Keratinocyte (primary cell): ENCODE data around the gene SERPINH1. TPM values are rescaled to one million over a fixed set of nuclear protein-coding genes. Genes with fewer than 3 reads are reported as not detected.

ENCODE experiments used
- DNase-seq: peaks from one replicate; pipeline ENCODE4 v3.0.0-alpha.2; 2011; ENCODE audit warnings: low read depth, missing footprints, low spot score
- FAIRE-seq: peaks from 2 replicates; lab custom pipeline; 2011; peaks lifted over from hg19 to GRCh38; lab: Jason Lieb, UNC
- H2AFZ ChIP-seq: 2 replicates; pipeline ENCODE4 v1.6.0; 2012; ENCODE audit warnings: low read length, control low read depth, inconsistent platforms; ENCODE audit not compliant: control insufficient read depth
- H3K27ac ChIP-seq: 2 replicates; pipeline ENCODE4 v1.5.1; 2011; ENCODE audit warnings: low read length; ENCODE audit not compliant: control insufficient read depth, insufficient read depth
- H3K27me3 ChIP-seq: 3 replicates; pipeline ENCODE4 v1.6.0; 2011; ENCODE audit warnings: low read length; ENCODE audit not compliant: control insufficient read depth, insufficient read depth; ENCODE audit errors: extremely low read depth
- H3K36me3 ChIP-seq, 2 experiments: 2 replicates in 1 of 2; 3 replicates in 1 of 2; pipeline ENCODE4 v1.5.1; 2011; ENCODE audit warnings: low read length in 2 of 2, mild to moderate bottlenecking in 1 of 2; ENCODE audit not compliant: control insufficient read depth in 2 of 2, insufficient read depth in 2 of 2; ENCODE audit errors: extremely low read depth in 1 of 2
- H3K4me1 ChIP-seq: 3 replicates; pipeline ENCODE4 v1.5.1; 2011; ENCODE audit warnings: low read length; ENCODE audit not compliant: control insufficient read depth, insufficient read depth; ENCODE audit errors: extremely low read depth
- H3K4me2 ChIP-seq: 3 replicates; pipeline ENCODE4 v1.6.0; 2011; ENCODE audit warnings: low read depth, low read length; ENCODE audit not compliant: control insufficient read depth, insufficient read depth; ENCODE audit errors: extremely low read depth
- H3K4me3 ChIP-seq, 3 experiments: fragments of 200-600 bp in 1 of 3; sonication (generic) in 1 of 3; 2 replicates in 2 of 3; 3 replicates in 1 of 3; pipeline ENCODE4 v1.5.1; 2011 to 2016; ENCODE audit warnings: low read length in 3 of 3, mild to moderate bottlenecking in 3 of 3, control low read depth in 2 of 3, inconsistent platforms in 1 of 3, low read depth in 1 of 3, mixed read lengths in 1 of 3, mixed run types in 1 of 3, moderate library complexity in 1 of 3; ENCODE audit not compliant: control insufficient read depth in 2 of 3, insufficient read depth in 2 of 3; ENCODE audit errors: extremely low read depth in 1 of 3
- H3K79me2 ChIP-seq: 2 replicates; pipeline ENCODE4 v1.6.0; 2012; ENCODE audit warnings: low read length; ENCODE audit not compliant: control insufficient read depth, insufficient read depth
- H3K9ac ChIP-seq: 3 replicates; pipeline ENCODE4 v1.6.0; 2011; ENCODE audit warnings: low read length; ENCODE audit not compliant: control insufficient read depth, insufficient read depth; ENCODE audit errors: extremely low read depth
- H3K9me1 ChIP-seq: 3 replicates; pipeline ENCODE4 v1.6.0; 2011; ENCODE audit warnings: low read length; ENCODE audit not compliant: control insufficient read depth, insufficient read depth; ENCODE audit errors: extremely low read depth
- H3K9me3 ChIP-seq: 2 replicates; pipeline ENCODE4 v1.5.1; 2012; ENCODE audit warnings: low read depth, low read length; ENCODE audit not compliant: control insufficient read depth
- H4K20me1 ChIP-seq: 3 replicates; pipeline ENCODE4 v1.6.0; 2011; ENCODE audit warnings: low read length; ENCODE audit not compliant: control insufficient read depth, insufficient read depth; ENCODE audit errors: extremely low read depth
- EZH2 ChIP-seq: IDR thresholded peaks from one replicate; pipeline ENCODE4 v1.6.1; 2012; ENCODE audit warnings: inconsistent platforms, mild to moderate bottlenecking, low read length, moderate library complexity
- dilution Hi-C: fragments of 300-500 bp; cut with MboI; formaldehyde crosslinking; loops from one replicate; pipeline ENCODE4 v1.7.0; 2020; ENCODE audit warnings: low sequenced_read_pairs; ENCODE audit not compliant: extremely low pct_ligation_motif_present
- polyA plus RNA-seq, 5 experiments: library from polyadenylated mRNA; depleted of rRNA in 3 of 5; stranded (reverse) in 3 of 5; stranded (forward) in 1 of 5; unstranded in 1 of 5; fragments of >200 nt; gene quantifications; 1 replicate in 1 of 5; 2 replicates in 3 of 5; 3 replicates in 1 of 5; pipeline versions ENCODE4 v1.2.1 to v1.2.3, GENCODE V29; 2011 to 2012; ENCODE audit warnings: missing spikeins in 2 of 5, low read depth in 1 of 5, low replicate concordance in 1 of 5
- TF ChIP-seq, protein P1 (sequence below), 3 experiments: IDR thresholded peaks in 1 of 3; conservative IDR thresholded peaks in 1 of 3; optimal IDR thresholded peaks in 1 of 3; 2 replicates in 2 of 3; 3 replicates in 1 of 3; pipeline versions ENCODE3 to v1.5.1; 2011; ENCODE audit warnings: low read length in 3 of 3, mild to moderate bottlenecking in 3 of 3, moderate library complexity in 2 of 3, control low read depth in 1 of 3, inconsistent platforms in 1 of 3; ENCODE audit not compliant: insufficient read depth in 2 of 3; ENCODE audit errors: extremely low read depth in 1 of 3

The SERPINH1 gene
- polyA plus RNA-seq, 1 donor (not counting 4 experiments of a cell fraction or from before 2014, with no cell fraction given), result 136 TPM

DNA sequence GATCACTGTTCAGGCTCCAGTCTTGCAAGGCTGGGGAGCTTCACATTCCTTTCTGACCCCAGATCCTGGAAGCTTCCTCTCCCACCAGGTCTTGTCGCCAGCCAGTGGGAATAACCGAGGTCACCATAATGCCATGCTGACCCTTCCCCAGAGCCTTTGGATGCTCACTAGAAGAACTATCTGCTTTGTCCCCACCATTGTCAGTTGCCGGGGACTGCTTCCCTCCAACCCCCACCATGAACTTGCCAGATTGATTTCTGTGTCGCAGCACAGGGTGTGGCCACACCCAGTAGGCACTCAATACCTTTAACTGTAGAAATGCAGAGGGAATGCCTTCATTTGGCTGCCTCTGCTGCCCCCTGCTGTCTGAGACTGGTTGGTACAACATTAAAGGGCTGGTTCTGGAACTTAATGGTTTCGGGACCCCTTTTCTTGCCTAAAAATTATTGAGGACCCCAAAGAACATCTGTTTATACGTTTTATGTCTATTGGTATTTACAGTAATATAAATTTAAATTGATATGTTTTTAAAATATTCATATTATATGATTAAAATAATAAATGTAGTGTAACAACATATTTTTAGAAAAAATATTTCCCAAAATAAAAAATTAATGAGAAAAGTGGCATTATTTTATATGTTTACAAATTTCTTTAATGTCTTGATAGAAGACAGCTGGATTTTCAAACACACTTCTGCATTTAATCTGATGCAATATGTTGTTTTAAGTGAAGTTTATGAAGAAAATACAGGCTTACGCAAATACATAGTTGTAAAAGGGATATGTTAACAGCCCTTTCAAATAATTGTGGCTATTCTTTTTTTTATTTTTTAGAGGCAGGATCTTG, 29.6 kb upstream of the SERPINH1 start:
- Histone ChIP-seq H3K9ac (no peak overlapping the region), H2AFZ (no peak overlapping the region), H3K27ac (no peak overlapping the region), H4K20me1 (no peaks in the 10 kb centered on the region), H3K27me3 (peaks cover 4% of the 10 kb centered on the region), H3K4me1 (peaks cover 10% of the 10 kb centered on the region), H3K9me3 (no peaks in the 10 kb centered on the region), H3K4me3 (no peak overlapping the region), H3K4me2 (peak overlapping the region; percentile 22), H3K79me2 (no peaks in the 10 kb centered on the region), H3K9me1 (no peaks in the 10 kb centered on the region), H3K36me3 (no peaks in the 10 kb centered on the region)
- FAIRE-seq (no peak), DNase-seq (no peak)
- dilution Hi-C loops, result no loop called here
- TF ChIP-seq, protein P1, sequence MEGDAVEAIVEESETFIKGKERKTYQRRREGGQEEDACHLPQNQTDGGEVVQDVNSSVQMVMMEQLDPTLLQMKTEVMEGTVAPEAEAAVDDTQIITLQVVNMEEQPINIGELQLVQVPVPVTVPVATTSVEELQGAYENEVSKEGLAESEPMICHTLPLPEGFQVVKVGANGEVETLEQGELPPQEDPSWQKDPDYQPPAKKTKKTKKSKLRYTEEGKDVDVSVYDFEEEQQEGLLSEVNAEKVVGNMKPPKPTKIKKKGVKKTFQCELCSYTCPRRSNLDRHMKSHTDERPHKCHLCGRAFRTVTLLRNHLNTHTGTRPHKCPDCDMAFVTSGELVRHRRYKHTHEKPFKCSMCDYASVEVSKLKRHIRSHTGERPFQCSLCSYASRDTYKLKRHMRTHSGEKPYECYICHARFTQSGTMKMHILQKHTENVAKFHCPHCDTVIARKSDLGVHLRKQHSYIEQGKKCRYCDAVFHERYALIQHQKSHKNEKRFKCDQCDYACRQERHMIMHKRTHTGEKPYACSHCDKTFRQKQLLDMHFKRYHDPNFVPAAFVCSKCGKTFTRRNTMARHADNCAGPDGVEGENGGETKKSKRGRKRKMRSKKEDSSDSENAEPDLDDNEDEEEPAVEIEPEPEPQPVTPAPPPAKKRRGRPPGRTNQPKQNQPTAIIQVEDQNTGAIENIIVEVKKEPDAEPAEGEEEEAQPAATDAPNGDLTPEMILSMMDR (optimal IDR thresholded peaks at IDR 0.05 in 1 of 3, IDR thresholded peaks at IDR 0.05 in 1 of 3, conservative IDR thresholded peaks at IDR 0.05 in 1 of 3; ENCODE audit: extremely low read depth in 1 of 3, insufficient read depth in 2 of 3, low read length in 3 of 3), result peak; percentile 65 to 93 (median 81)
- TF ChIP-seq EZH2, result no peak

DNA sequence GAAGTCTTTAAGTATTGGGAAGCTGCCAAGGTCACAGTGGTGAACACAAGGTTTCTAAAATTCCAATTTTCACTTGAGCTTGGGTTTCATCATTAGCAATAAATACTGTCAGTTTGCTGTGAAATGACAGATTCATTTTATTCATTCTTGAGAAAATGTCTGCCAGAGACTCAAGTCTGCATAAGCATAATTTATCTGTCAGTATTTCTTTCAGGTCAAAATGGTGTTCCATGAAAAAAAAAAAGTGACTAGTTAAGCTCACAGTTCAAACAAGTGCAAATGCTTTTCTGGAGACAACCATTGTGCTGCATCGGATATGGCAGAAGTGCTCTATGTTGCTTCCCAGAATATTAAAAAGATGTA, 28.2 kb upstream of the SERPINH1 start:
- Histone ChIP-seq H3K27ac (no peak overlapping the region), H3K79me2 (no peaks in the 10 kb centered on the region), H3K9me3 (no peaks in the 10 kb centered on the region), H3K27me3 (no peaks in the 10 kb centered on the region), H2AFZ (no peak overlapping the region), H3K9ac (no peak overlapping the region), H4K20me1 (no peaks in the 10 kb centered on the region), H3K9me1 (no peaks in the 10 kb centered on the region), H3K36me3 (no peaks in the 10 kb centered on the region), H3K4me2 (peak overlapping the region; percentile 27), H3K4me1 (peaks cover 10% of the 10 kb centered on the region), H3K4me3 (no peak overlapping the region)
- no peak for DNase-seq
- no peak for FAIRE-seq
- TF ChIP-seq EZH2, result no peak
- TF ChIP-seq, protein P1 (optimal IDR thresholded peaks at IDR 0.05 in 1 of 3, IDR thresholded peaks at IDR 0.05 in 1 of 3, conservative IDR thresholded peaks at IDR 0.05 in 1 of 3; ENCODE audit: extremely low read depth in 1 of 3, insufficient read depth in 2 of 3, low read length in 3 of 3), result no peak
- dilution Hi-C loops, result no loop called here
